Fibroblast of skin of abdomen (primary cell): ENCODE results near the gene XAB2. TPM values are rescaled to one million over a fixed set of nuclear protein-coding genes. Genes with fewer than 3 reads are reported as not detected.
A peak's percentile ranks its signal among the peaks of the same experiment; 100 is the strongest.

Experiments used
- DNase-seq: peaks from one replicate; pipeline ENCODE4 v3.0.0-alpha.2; 2013
- polyA plus RNA-seq, 2 experiments: library from polyadenylated mRNA; unstranded; fragments of 120-200 nt; gene quantifications; one replicate each; pipeline ENCODE4 v1.2.1, GENCODE V29; 2013; ENCODE audit not compliant: insufficient read length in 2 of 2

Gene XAB2
- polyA plus RNA-seq (2013, experiment 1 of 2; ENCODE audit: insufficient read length): 29.2 TPM
- polyA plus RNA-seq (2013, experiment 2 of 2; ENCODE audit: insufficient read length): 31.2 TPM

GRCh38 chr19:7629347-7630054 lies at the start of gene XAB2, which contains the start of gene PET100:
Gene XAB2, minus strand, starts transcription at chr19:7629545. Its CDS starts 18 bp downstream, at chr19:7629527.
Gene PET100, plus strand, starts transcription at chr19:7629793. Its CDS starts 41 bp downstream, at chr19:7629834.
- DNase-seq: peak; percentile 99

GRCh38 chr19:7677669-7678311 lies 48.4 kb upstream of the XAB2 start:
- DNase-seq: no peak

GRCh38 chr19:7676854-7677253 lies 47.5 kb upstream of the XAB2 start, which contains the start of gene MCEMP1:
Gene MCEMP1, plus strand, starts transcription at chr19:7677090. Its CDS starts 31 bp downstream, at chr19:7677121.
- DNase-seq: no peak

- DNase-seq: no peak
These were observed 47.0 kb upstream of the XAB2 start for GRCh38 chr19:7676376-7676775.

GRCh38 chr19:7674010-7675005 lies 45.0 kb upstream of the XAB2 start:
- DNase-seq: peak; percentile 26

GRCh38 chr19:7672522-7672921 lies 43.2 kb upstream of the XAB2 start:
- no peak for DNase-seq

- no peak for DNase-seq
These were observed 41.4 kb upstream of the XAB2 start for GRCh38 chr19:7670790-7671189.

- DNase-seq: no peak
These were observed 40.9 kb upstream of the XAB2 start for GRCh38 chr19:7670150-7670783.

- DNase-seq: no peak
These were observed 40.3 kb upstream of the XAB2 start for GRCh38 chr19:7669641-7670040.

- no peak for DNase-seq
These were observed 39.5 kb upstream of the XAB2 start, which contains the start of gene RETN for GRCh38 chr19:7668842-7669241. Gene RETN, plus strand, starts transcription at chr19:7669049. Its CDS starts 278 bp downstream, at chr19:7669327.

GRCh38 chr19:7665076-7665475 lies 35.7 kb upstream of the XAB2 start:
- peak; percentile 65 for DNase-seq

- DNase-seq: no peak
These were observed 34.4 kb upstream of the XAB2 start for GRCh38 chr19:7663706-7664105.

- DNase-seq: no peak
These were observed 33.3 kb upstream of the XAB2 start for GRCh38 chr19:7662657-7663056.

GRCh38 chr19:7661744-7662538 lies 32.6 kb upstream of the XAB2 start:
- no peak for DNase-seq

GRCh38 chr19:7658219-7658686 lies 28.9 kb upstream of the XAB2 start:
- no peak for DNase-seq

GRCh38 chr19:7657131-7657751 lies 27.9 kb upstream of the XAB2 start:
- DNase-seq: no peak

- no peak for DNase-seq
These were observed 26.2 kb upstream of the XAB2 start for GRCh38 chr19:7655581-7655980.

- DNase-seq: no peak
These were observed 25.1 kb upstream of the XAB2 start for GRCh38 chr19:7654401-7654800.

GRCh38 chr19:7652061-7652641 lies 22.8 kb upstream of the XAB2 start:
- DNase-seq: peak; percentile 62

- no peak for DNase-seq
These were observed 20.8 kb upstream of the XAB2 start for GRCh38 chr19:7650148-7650547.
